MM.1S (cell line): ENCODE data around the gene CAND2.

ENCODE experiments used
- DNase-seq: peaks from one replicate; pipeline ENCODE4 v3.0.0-alpha.2; 2015
- H2AFZ ChIP-seq: fragments of 300-600 bp; sonication (generic); 2 replicates; pipeline ENCODE4 v1.6.0; 2016; ENCODE audit warnings: antibody characterized with exemption, low read length
- H3F3A ChIP-seq: fragments of 300-600 bp; sonication (generic); 2 replicates; pipeline ENCODE4 v1.6.1; 2016; ENCODE audit warnings: mild to moderate bottlenecking, antibody characterized with exemption, low read length, moderate library complexity, mixed read lengths; ENCODE audit not compliant: insufficient read depth
- H3K27ac ChIP-seq: fragments of 300-600 bp; sonication (generic); 2 replicates; pipeline ENCODE4 v1.5.1; 2016; ENCODE audit warnings: mild to moderate bottlenecking, low read length
- H3K27me3 ChIP-seq: fragments of 300-600 bp; sonication (generic); replicated peaks from 2 replicates; pipeline ENCODE4 v1.6.0; 2016; ENCODE audit warnings: low read length; ENCODE audit not compliant: insufficient read depth
- H3K36me3 ChIP-seq: fragments of 300-600 bp; sonication (generic); replicated peaks from 2 replicates; pipeline ENCODE4 v1.6.1; 2016; ENCODE audit warnings: mild to moderate bottlenecking, low read length, mixed read lengths; ENCODE audit not compliant: insufficient read depth
- H3K4me1 ChIP-seq: fragments of 300-600 bp; sonication (generic); 2 replicates; pipeline ENCODE4 v1.6.1; 2016; ENCODE audit warnings: low read length, mixed read lengths
- H3K4me2 ChIP-seq: fragments of 300-600 bp; sonication (generic); 2 replicates; pipeline ENCODE4 v1.6.0; 2016; ENCODE audit warnings: low read depth, low read length
- H3K4me3 ChIP-seq: fragments of 300-600 bp; sonication (generic); 2 replicates; pipeline ENCODE4 v1.5.1; 2016; ENCODE audit warnings: low read length, mixed read lengths
- H3K79me2 ChIP-seq: fragments of 300-600 bp; sonication (generic); 2 replicates; pipeline ENCODE4 v1.6.1; 2016; ENCODE audit warnings: mixed run types, low read length, mixed read lengths
- H3K9ac ChIP-seq: fragments of 300-600 bp; sonication (generic); 2 replicates; pipeline ENCODE4 v1.6.1; 2016; ENCODE audit warnings: low read length, mixed read lengths
- H3K9me2 ChIP-seq: fragments of 300-600 bp; sonication (generic); replicated peaks from 2 replicates; pipeline ENCODE4 v1.6.1; 2016; ENCODE audit warnings: mild to moderate bottlenecking, low read length, mixed read lengths; ENCODE audit not compliant: insufficient read depth
- H3K9me3 ChIP-seq: fragments of 300-600 bp; sonication (generic); replicated peaks from 2 replicates; pipeline ENCODE4 v1.6.1; 2016; ENCODE audit warnings: mild to moderate bottlenecking, low read length, mixed read lengths; ENCODE audit not compliant: insufficient read depth
- H4K20me1 ChIP-seq: fragments of 300-600 bp; sonication (generic); 2 replicates; pipeline ENCODE4 v1.6.1; 2016; ENCODE audit warnings: mild to moderate bottlenecking, low read length, moderate library complexity, mixed read lengths; ENCODE audit not compliant: insufficient read depth
- CTCF ChIP-seq: fragments of 300-600 bp; sonication (generic); IDR thresholded peaks from 2 replicates; pipeline ENCODE4 v1.5.1; 2016; ENCODE audit warnings: antibody characterized with exemption, low read length, mixed read lengths
- EZH2 ChIP-seq: fragments of 300-600 bp; sonication (generic); optimal IDR thresholded peaks from 2 replicates; pipeline ENCODE3; 2017; ENCODE audit warnings: low read depth, mild to moderate bottlenecking, antibody characterized with exemption, low read length, mixed read lengths
- EZH2phosphoT487 ChIP-seq: fragments of 300-600 bp; sonication (generic); IDR thresholded peaks from 2 replicates; pipeline ENCODE4 v1.6.1; 2018; ENCODE audit warnings: antibody characterized with exemption, low read length

The CAND2 gene

GRCh38 chr3:12828751-12829150 is 32.3 kb downstream of the CAND2 start:
- Histone ChIP-seq H3K4me3 (no peak overlapping the region), H2AFZ (no peak overlapping the region), H3K36me3 (0 out of 2 replicates have a peak, but pooled peaks cover 3% of the 10 kb centered on the region), H3F3A (peaks cover 27% of the 10 kb centered on the region), H4K20me1 (no peaks in the 10 kb centered on the region), H3K9me2 (no peaks in the 10 kb centered on the region), H3K4me2 (no peak overlapping the region), H3K79me2 (no peaks in the 10 kb centered on the region), H3K4me1 (no peaks in the 10 kb centered on the region), H3K27ac (no peak overlapping the region), H3K9ac (no peak overlapping the region), H3K27me3 (no peaks in the 10 kb centered on the region), H3K9me3 (no peaks in the 10 kb centered on the region)
- no peak for TF ChIP-seq EZH2phosphoT487
- no peak for TF ChIP-seq CTCF
- TF ChIP-seq EZH2, result no peak
- no peak for DNase-seq

- no peak overlapping the region for H2AFZ ChIP-seq
- no peak for DNase-seq
- no peaks in the 10 kb centered on the region for H3K27me3 ChIP-seq
- no peak overlapping the region for H3K27ac ChIP-seq
- no peaks in the 10 kb centered on the region for H3K9me3 ChIP-seq
- H3K79me2 ChIP-seq, result no peaks in the 10 kb centered on the region
- peaks cover 8% of the 10 kb centered on the region; the same call in 1 of the 2 replicates for H3K36me3 ChIP-seq
- H3K9me2 ChIP-seq, result no peaks in the 10 kb centered on the region
- TF ChIP-seq EZH2 (no peak), EZH2phosphoT487 (no peak), CTCF (no peak)
- peaks cover 32% of the 10 kb centered on the region for H3F3A ChIP-seq
- H3K4me1 ChIP-seq, result no peaks in the 10 kb centered on the region
- H3K9ac ChIP-seq, result no peak overlapping the region
- no peak overlapping the region for H3K4me2 ChIP-seq
- H3K4me3 ChIP-seq, result no peak overlapping the region
- 0 out of 2 replicates have a peak, but pooled peaks cover 5% of the 10 kb centered on the region for H4K20me1 ChIP-seq
These were observed 32.9 kb downstream of the CAND2 start for GRCh38 chr3:12829404-12829803.

- Histone ChIP-seq H3K27me3 (no peaks in the 10 kb centered on the region), H3K9ac (no peak overlapping the region), H3K36me3 (peaks cover 16% of the 10 kb centered on the region; the same call in 1 of the 2 replicates), H3K4me3 (no peak overlapping the region), H4K20me1 (peaks cover 7% of the 10 kb centered on the region; the same call in 1 of the 2 replicates), H3K79me2 (no peaks in the 10 kb centered on the region), H2AFZ (no peak overlapping the region), H3K9me3 (no peaks in the 10 kb centered on the region), H3K9me2 (no peaks in the 10 kb centered on the region), H3F3A (peaks cover 36% of the 10 kb centered on the region), H3K27ac (no peak overlapping the region), H3K4me1 (no peaks in the 10 kb centered on the region), H3K4me2 (no peak overlapping the region)
- TF ChIP-seq EZH2 (no peak), CTCF (no peak), EZH2phosphoT487 (no peak)
- DNase-seq, result no peak
These were observed 33.7 kb downstream of the CAND2 start for GRCh38 chr3:12829886-12830784.
